WTC11 (cell line): ENCODE data around the gene AMBN.

Experiments used
- CREM ChIP-seq: sonication (generic); formaldehyde crosslinking; IDR thresholded peaks from 2 replicates; pipeline ENCODE4 v1.8.1; 2022; ENCODE audit warnings: mild to moderate bottlenecking, missing genetic modification reagents, moderate library complexity
- FOXK1 ChIP-seq: sonication (generic); formaldehyde crosslinking; IDR thresholded peaks from 2 replicates; pipeline ENCODE4 v1.8.0; 2022; ENCODE audit warnings: mild to moderate bottlenecking, moderate library complexity, missing genetic modification reagents
- GTF2I ChIP-seq: fragments of 250-450 bp; sonication (Bioruptor Pico); conservative IDR thresholded peaks from 2 replicates; pipeline ENCODE4 v1.4.0; 2021; ENCODE audit warnings: mild to moderate bottlenecking
- MXD4 ChIP-seq: fragments of 250-450 bp; sonication (Bioruptor Pico); IDR thresholded peaks from 2 replicates; pipeline ENCODE4 v1.8.0; 2021; ENCODE audit warnings: mild to moderate bottlenecking, moderate library complexity, borderline replicate concordance
- SP1 ChIP-seq: sonication (generic); formaldehyde crosslinking; conservative IDR thresholded peaks from 2 replicates; pipeline ENCODE4 v1.8.1; 2022; ENCODE audit warnings: missing genetic modification reagents
- TF ChIP-seq, protein P1 (sequence below): fragments of 200-600 bp; IDR thresholded peaks from 2 replicates; pipeline ENCODE4 v1.8.0; 2022; ENCODE audit warnings: antibody characterized with exemption
- TF ChIP-seq, protein P2 (sequence below): sonication (generic); formaldehyde crosslinking; IDR thresholded peaks from 2 replicates; pipeline ENCODE4 v1.8.0; 2022; ENCODE audit warnings: mild to moderate bottlenecking, missing genetic modification reagents
- TF ChIP-seq, protein P3 (sequence below): sonication (generic); formaldehyde crosslinking; IDR thresholded peaks from 2 replicates; pipeline ENCODE4 v1.8.0; 2023; ENCODE audit warnings: missing genetic modification reagents, mild to moderate bottlenecking, borderline replicate concordance
- TF ChIP-seq, protein P4 (sequence below): sonication (generic); formaldehyde crosslinking; IDR thresholded peaks from 2 replicates; pipeline ENCODE4 v1.8.1; 2023; ENCODE audit warnings: mild to moderate bottlenecking, moderate library complexity, missing genetic modification reagents
- TF ChIP-seq, protein P5 (sequence below): sonication (generic); formaldehyde crosslinking; IDR thresholded peaks from 2 replicates; pipeline ENCODE4 v1.8.0; 2022; ENCODE audit warnings: mild to moderate bottlenecking, missing genetic modification reagents
- TF ChIP-seq, protein P6 (sequence below): sonication (generic); formaldehyde crosslinking; IDR thresholded peaks from 2 replicates; pipeline ENCODE4 v1.8.1; 2022; ENCODE audit warnings: low read depth, missing genetic modification reagents, borderline replicate concordance

DNA sequence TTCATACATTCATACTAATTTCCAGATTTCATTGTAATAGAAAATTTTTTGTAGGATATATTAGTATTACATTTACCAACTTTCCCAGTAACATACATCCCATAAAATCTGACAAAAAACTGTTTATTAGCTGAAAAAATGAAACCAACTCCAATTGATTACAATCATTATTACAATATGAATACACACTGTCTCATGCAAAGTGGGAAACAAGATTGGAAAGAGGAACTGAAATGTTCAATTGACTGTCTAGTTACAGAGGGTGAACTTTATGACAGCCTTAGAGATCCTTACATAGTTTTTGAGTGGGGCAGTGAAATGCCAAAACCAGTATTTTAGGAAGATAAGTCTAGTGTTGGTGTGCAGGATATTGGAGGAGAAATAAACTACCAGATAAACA, 2.3 kb upstream of the AMBN start:
- TF ChIP-seq, protein P1, sequence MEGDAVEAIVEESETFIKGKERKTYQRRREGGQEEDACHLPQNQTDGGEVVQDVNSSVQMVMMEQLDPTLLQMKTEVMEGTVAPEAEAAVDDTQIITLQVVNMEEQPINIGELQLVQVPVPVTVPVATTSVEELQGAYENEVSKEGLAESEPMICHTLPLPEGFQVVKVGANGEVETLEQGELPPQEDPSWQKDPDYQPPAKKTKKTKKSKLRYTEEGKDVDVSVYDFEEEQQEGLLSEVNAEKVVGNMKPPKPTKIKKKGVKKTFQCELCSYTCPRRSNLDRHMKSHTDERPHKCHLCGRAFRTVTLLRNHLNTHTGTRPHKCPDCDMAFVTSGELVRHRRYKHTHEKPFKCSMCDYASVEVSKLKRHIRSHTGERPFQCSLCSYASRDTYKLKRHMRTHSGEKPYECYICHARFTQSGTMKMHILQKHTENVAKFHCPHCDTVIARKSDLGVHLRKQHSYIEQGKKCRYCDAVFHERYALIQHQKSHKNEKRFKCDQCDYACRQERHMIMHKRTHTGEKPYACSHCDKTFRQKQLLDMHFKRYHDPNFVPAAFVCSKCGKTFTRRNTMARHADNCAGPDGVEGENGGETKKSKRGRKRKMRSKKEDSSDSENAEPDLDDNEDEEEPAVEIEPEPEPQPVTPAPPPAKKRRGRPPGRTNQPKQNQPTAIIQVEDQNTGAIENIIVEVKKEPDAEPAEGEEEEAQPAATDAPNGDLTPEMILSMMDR = no peak
- TF ChIP-seq, protein P2, sequence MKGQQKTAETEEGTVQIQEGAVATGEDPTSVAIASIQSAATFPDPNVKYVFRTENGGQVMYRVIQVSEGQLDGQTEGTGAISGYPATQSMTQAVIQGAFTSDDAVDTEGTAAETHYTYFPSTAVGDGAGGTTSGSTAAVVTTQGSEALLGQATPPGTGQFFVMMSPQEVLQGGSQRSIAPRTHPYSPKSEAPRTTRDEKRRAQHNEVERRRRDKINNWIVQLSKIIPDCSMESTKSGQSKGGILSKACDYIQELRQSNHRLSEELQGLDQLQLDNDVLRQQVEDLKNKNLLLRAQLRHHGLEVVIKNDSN (CRISPR knock-in tag) = no peak
- TF ChIP-seq CREM (no peak), GTF2I (no peak), SP1 (CRISPR knock-in tag) (no peak), MXD4 (no peak), FOXK1 (CRISPR knock-in tag) (no peak)
- TF ChIP-seq, protein P3, sequence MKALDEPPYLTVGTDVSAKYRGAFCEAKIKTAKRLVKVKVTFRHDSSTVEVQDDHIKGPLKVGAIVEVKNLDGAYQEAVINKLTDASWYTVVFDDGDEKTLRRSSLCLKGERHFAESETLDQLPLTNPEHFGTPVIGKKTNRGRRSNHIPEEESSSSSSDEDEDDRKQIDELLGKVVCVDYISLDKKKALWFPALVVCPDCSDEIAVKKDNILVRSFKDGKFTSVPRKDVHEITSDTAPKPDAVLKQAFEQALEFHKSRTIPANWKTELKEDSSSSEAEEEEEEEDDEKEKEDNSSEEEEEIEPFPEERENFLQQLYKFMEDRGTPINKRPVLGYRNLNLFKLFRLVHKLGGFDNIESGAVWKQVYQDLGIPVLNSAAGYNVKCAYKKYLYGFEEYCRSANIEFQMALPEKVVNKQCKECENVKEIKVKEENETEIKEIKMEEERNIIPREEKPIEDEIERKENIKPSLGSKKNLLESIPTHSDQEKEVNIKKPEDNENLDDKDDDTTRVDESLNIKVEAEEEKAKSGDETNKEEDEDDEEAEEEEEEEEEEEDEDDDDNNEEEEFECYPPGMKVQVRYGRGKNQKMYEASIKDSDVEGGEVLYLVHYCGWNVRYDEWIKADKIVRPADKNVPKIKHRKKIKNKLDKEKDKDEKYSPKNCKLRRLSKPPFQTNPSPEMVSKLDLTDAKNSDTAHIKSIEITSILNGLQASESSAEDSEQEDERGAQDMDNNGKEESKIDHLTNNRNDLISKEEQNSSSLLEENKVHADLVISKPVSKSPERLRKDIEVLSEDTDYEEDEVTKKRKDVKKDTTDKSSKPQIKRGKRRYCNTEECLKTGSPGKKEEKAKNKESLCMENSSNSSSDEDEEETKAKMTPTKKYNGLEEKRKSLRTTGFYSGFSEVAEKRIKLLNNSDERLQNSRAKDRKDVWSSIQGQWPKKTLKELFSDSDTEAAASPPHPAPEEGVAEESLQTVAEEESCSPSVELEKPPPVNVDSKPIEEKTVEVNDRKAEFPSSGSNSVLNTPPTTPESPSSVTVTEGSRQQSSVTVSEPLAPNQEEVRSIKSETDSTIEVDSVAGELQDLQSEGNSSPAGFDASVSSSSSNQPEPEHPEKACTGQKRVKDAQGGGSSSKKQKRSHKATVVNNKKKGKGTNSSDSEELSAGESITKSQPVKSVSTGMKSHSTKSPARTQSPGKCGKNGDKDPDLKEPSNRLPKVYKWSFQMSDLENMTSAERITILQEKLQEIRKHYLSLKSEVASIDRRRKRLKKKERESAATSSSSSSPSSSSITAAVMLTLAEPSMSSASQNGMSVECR (CRISPR knock-in tag) = no peak
- TF ChIP-seq, protein P4, sequence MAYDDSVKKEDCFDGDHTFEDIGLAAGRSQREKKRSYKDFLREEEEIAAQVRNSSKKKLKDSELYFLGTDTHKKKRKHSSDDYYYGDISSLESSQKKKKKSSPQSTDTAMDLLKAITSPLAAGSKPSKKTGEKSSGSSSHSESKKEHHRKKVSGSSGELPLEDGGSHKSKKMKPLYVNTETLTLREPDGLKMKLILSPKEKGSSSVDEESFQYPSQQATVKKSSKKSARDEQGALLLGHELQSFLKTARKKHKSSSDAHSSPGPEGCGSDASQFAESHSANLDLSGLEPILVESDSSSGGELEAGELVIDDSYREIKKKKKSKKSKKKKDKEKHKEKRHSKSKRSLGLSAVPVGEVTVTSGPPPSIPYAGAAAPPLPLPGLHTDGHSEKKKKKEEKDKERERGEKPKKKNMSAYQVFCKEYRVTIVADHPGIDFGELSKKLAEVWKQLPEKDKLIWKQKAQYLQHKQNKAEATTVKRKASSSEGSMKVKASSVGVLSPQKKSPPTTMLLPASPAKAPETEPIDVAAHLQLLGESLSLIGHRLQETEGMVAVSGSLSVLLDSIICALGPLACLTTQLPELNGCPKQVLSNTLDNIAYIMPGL = no peak
- TF ChIP-seq, protein P5, sequence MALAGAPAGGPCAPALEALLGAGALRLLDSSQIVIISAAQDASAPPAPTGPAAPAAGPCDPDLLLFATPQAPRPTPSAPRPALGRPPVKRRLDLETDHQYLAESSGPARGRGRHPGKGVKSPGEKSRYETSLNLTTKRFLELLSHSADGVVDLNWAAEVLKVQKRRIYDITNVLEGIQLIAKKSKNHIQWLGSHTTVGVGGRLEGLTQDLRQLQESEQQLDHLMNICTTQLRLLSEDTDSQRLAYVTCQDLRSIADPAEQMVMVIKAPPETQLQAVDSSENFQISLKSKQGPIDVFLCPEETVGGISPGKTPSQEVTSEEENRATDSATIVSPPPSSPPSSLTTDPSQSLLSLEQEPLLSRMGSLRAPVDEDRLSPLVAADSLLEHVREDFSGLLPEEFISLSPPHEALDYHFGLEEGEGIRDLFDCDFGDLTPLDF = no peak
- TF ChIP-seq, protein P6, sequence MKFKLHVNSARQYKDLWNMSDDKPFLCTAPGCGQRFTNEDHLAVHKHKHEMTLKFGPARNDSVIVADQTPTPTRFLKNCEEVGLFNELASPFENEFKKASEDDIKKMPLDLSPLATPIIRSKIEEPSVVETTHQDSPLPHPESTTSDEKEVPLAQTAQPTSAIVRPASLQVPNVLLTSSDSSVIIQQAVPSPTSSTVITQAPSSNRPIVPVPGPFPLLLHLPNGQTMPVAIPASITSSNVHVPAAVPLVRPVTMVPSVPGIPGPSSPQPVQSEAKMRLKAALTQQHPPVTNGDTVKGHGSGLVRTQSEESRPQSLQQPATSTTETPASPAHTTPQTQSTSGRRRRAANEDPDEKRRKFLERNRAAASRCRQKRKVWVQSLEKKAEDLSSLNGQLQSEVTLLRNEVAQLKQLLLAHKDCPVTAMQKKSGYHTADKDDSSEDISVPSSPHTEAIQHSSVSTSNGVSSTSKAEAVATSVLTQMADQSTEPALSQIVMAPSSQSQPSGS (CRISPR knock-in tag) = no peak
